Stimulated activated CD8-positive, alpha-beta memory T cell treated with anti-CD3 and anti-CD28 coated beads, Interleukin-15, amount 100 ng/mL, for 48 hours (primary cell): Measurements from ENCODE around the gene CILP2.
A peak's percentile ranks its signal among the peaks of the same experiment; 100 is the strongest.

Experiments
- DNase-seq, 2 donors: peaks; one replicate each; pipeline ENCODE4 v3.0.0-alpha.2; 2020; ENCODE audit warnings: low read depth in 2 of 2

Gene CILP2

GRCh38 chr19:19504754-19505668 lies 33.1 kb upstream of the CILP2 start:
- no peak for DNase-seq

- no peak for DNase-seq
Observed at GRCh38 chr19:19505669-19506326, 32.3 kb upstream of the CILP2 start.

DNA sequence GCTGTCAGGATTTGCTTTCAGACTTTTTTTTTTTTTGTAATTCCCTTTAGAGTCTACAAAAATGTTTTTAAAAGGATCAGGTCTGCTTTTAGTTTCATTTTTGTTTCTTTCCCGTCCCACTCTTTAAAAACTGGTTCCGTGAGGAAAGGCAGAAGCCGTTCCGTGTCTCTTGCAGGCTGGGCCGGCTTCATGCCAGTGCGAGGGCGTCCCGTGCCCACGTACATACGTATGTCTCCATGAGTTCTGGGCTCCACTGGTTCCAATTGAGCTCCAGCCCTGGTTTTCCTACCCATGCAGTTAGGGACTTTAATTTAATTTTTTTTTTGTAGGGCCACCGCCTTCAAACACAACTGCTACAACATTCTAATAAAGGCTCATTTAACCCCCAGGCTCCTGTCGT lies 31.5 kb upstream of the CILP2 start:
- DNase-seq = no peak

GRCh38 chr19:19507354-19507753 lies 30.7 kb upstream of the CILP2 start:
- no peak for DNase-seq

GRCh38 chr19:19508217-19508616 lies 29.8 kb upstream of the CILP2 start:
- DNase-seq = no peak

DNA sequence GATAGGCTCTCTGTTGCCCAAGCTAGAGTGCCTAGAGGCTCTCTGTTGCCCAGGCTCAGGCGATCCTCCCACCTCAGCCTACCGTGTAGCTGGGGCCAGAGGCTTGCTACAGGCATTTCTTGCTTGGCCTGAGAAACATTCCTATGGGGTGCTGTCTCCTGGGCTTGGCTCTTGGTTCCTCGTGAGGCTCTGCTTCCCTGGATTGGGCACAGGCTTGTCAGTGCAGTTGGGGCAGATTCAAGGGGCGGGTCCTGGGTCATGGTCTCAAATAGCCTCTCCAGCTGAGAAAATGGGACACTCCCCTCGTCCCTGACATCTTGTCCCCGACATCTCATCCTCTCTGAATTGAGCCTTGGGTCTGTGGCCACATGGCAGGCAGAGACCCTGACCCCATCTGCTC lies 27.6 kb upstream of the CILP2 start:
- DNase-seq = no peak

- no peak for DNase-seq
Observed at GRCh38 chr19:19513682-19514081, 24.4 kb upstream of the CILP2 start.

DNA sequence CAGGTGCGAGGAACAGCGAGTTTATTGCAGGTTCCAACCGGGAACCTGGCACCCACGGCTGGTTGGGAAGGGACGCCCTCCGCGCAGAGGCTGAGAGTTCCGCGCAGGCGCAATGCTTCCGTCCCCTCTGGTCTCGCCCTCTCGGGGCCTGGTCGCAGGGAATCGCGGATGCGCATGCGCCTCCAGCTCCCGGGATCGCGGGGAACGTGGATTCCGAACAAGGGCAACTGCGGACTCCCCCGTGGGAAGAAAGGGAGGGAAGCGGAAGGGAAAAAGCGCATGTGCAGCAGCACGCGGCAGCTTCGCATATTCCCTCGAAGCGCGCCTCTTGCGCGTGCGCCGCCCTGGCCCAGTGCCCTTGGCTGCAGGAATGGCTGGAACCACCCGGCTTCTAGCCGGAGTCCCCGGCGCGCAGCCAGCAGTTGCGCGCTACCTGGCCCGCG lies 23.8 kb upstream of the CILP2 start:
- no peak for DNase-seq

DNA sequence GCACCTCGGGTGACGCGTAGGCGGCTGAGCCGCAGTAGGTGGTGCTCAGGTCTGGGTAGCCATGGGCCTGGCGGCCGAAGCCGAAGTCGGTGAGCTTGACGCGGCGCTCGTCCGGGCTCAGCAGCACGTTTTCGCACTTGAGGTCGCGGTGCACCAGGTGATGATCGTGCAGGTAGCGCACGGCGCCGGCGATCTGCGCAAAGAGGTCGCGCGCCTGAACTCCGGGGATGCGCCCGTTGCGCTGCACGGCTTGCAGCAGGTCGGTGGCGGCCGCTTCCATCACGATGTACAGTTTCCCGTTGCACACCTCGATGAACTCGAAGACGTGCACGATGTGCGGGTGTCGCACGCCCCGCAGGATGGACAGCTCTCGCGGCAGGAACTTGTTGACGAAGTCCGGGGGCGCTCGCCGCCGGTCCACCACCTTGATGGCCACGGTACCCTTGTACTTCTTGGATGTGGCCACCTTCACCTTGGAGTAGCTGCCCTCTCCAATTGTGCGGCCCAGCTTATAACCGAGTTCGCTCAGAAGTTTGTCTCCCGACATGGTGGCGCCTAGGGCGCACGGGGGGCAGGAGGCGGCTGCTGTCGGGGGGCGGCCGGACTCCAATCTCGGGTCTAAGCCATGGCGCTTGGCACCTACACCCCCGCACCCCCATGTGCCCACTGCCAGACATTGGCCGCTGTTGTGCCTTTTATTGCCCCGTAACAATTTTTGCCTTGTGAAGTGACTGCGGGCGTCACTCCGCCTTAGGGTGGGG lies 23.0 kb upstream of the CILP2 start, which contains the start of gene TSSK6:
Gene TSSK6 (minus strand): TSS at position 668 of the 761 bp plus-strand sequence. CDS start 121 bp downstream, at position 547.
- no peak for DNase-seq

DNA sequence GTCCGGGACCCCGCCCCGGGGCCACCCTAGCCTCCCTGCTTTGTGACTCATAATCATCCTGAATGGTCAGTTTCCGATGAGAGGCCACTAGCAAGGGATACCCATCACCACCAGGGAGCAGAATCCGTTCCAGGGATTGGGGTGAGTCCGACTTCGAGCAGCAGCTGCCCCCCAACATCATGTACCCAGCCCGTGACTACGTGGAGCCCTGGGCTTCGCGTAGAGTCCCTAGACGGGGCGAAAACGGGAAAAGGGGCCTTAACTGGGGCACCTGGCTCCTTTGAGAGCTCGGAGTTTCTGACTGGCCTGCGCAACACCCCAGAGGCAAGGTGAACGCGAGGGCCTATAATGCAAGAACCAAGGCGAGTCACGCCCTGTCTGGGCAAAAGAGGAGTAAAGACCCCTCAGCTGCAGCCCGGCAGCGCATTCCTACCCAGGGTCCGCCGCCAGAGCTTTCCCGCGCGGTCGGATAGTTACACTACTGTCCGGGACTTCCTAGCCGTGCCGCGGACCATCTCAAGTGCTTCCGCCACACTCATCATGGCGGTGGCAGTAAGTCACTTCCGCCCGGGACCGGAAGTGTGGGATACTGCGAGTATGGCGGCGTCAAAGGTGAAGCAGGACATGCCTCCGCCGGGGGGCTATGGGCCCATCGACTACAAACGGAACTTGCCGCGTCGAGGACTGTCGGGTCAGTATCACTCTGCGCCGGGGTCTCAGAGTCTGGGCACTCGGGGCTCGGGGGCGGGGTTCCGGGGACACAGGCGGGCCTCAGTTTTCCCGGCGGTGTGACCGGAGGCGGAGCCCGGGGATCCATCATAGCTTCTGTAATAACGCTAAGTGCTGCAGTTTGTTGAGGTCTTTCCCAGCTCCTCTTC lies 22.2 kb upstream of the CILP2 start, which contains the start of gene NDUFA13:
Gene NDUFA13 (plus strand): TSS at position 584 of the 878 bp plus-strand sequence. CDS start 14 bp downstream, at position 598.
- DNase-seq = peak; percentile 86

DNA sequence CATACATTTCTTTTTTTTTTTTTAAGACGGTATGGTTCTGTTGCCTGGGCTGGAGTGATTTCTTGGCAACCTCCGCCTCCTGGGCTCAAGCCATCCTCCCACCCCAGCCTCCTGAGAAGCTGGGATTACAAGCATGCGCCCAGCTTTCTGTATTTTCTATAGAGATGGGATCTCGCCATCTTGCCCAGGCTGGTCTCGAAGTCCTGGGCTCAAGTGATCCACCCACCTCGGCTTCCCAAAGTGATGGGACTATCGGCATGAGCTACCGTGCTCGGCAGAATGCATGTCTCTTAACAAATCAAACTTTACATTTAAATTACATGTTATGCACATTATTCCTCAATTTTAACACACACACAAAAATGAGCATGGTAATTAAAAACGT lies 20.8 kb upstream of the CILP2 start:
- DNase-seq = no peak

GRCh38 chr19:19520989-19521388 lies 17.1 kb upstream of the CILP2 start:
- no peak for DNase-seq

GRCh38 chr19:19523177-19523576 lies 14.9 kb upstream of the CILP2 start:
- no peak for DNase-seq

DNA sequence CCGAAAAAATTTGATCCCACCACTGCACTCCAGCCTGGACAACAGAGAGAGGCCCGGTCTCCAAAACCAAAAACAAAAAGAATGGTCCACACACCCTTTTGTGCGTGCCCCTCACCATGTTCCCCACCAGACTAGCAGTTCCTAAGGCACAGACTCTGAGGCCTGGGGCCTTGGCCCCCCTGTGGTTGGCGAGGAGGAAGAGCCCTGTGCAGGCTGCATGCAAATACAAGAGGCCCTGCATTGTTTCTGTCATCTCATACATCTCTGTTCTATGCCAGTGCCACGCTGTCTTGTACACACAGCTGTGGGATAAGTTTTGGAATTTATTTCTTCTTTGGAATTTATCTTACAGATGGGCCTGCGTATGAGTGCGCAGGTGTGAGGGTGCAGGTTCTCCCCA lies 14.0 kb upstream of the CILP2 start:
- no peak for DNase-seq

- DNase-seq = no peak
Observed at GRCh38 chr19:19525611-19526380, 12.3 kb upstream of the CILP2 start.

DNA sequence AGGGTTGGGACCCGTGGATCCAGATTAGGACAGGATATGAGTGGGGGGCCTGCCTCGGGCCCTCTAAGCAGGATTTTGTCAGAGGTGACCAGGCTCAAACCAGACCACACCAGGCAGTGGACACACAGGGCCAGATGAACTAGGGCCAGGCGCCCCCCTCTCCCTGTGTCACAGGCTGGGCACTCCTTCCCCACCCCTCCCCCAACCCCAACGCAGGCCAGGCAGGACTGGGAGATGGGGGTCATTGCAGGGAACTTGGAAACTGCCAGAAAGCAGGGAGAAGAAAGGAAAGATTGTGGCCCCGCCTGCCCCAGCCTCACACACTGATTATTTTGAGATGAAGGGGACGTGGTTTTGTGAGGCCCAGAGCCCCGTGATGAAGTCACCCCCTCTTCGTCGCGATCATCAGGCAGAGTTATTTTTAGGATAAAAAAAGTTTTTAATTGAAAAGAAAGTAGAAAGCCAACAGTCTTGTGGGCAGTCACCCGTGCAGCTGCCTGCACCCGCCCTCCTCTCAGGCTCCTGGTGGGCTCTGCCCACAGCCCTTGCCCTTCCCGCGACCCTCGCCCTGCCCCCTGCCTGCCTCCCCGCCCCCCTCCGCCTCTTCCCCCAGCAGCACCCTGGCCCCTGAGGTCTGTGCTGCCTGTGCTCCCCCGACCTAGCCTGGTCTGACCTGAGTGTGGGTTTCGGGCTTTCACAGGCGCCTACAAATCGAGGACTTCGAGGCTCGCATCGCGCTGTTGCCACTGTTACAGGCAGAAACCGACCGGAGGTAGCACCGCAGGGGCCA lies 11.3 kb upstream of the CILP2 start:
- DNase-seq = no peak

DNA sequence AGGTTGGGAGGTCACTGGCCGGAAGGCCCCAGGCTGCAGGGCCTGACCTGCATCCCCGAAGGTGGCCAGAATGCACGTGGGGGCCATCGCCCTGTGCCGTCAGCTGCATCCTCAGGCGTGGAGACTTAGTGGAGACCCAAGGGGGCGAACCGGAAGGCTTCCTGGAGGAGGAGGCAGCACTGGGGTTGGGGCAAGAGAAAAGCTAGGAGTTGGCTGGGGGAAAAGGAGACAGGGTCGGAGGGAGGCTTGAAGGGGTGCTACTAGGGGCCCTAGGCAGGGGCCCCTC lies 10.8 kb upstream of the CILP2 start:
- DNase-seq = no peak

GRCh38 chr19:19527674-19528625 lies 10.1 kb upstream of the CILP2 start:
- DNase-seq = no peak
